ENCODE results near the gene CHP1. TPM values are rescaled to one million over a fixed set of nuclear protein-coding genes. Genes with fewer than 3 reads are reported as not detected.
"Not testable (repeated sequence)": the region's sequence is repeated elsewhere in the genome, so short reads cannot be mapped to it uniquely, and the experiment has no call there.

CHP1 gene
- total RNA-seq, 1 experiment from 2014 or later: 76.5 TPM

DNA sequence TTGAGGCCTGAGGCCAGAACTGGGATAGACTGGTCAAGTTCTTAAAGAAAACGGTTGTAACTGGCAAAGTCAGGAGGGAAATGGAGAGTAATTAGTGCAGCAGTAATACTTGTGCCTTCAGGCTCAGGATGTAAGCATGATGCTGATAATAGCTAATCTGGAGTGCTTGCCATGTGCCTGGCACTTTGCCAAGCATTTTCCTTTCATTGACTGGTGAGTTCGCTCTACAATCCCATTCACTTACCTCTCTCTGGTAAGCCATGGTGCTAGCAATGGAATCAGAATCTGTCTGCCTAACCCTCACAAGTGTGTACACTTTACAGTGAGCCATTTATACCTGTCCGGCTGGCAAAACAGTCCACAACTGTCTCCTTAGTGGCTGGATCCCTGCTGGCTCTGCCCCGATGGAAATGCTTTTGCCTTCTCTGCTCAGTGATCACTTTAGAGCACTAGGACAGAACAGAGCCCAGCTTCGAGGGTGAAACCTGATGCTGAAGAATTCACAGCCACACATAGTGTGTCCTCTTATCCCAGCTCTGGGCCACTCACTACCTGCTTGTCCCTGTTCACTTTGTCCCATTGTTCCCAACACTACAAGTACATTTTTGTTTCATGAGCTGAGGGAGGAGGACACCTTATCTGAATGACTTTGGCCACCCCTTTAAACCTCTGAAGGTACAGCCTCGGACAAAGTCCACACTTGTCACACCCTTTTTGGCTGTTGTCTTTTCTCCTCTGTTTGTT, 10.3 kb downstream of the CHP1 start (continued):
- TF ChIP-seq, protein P1, sequence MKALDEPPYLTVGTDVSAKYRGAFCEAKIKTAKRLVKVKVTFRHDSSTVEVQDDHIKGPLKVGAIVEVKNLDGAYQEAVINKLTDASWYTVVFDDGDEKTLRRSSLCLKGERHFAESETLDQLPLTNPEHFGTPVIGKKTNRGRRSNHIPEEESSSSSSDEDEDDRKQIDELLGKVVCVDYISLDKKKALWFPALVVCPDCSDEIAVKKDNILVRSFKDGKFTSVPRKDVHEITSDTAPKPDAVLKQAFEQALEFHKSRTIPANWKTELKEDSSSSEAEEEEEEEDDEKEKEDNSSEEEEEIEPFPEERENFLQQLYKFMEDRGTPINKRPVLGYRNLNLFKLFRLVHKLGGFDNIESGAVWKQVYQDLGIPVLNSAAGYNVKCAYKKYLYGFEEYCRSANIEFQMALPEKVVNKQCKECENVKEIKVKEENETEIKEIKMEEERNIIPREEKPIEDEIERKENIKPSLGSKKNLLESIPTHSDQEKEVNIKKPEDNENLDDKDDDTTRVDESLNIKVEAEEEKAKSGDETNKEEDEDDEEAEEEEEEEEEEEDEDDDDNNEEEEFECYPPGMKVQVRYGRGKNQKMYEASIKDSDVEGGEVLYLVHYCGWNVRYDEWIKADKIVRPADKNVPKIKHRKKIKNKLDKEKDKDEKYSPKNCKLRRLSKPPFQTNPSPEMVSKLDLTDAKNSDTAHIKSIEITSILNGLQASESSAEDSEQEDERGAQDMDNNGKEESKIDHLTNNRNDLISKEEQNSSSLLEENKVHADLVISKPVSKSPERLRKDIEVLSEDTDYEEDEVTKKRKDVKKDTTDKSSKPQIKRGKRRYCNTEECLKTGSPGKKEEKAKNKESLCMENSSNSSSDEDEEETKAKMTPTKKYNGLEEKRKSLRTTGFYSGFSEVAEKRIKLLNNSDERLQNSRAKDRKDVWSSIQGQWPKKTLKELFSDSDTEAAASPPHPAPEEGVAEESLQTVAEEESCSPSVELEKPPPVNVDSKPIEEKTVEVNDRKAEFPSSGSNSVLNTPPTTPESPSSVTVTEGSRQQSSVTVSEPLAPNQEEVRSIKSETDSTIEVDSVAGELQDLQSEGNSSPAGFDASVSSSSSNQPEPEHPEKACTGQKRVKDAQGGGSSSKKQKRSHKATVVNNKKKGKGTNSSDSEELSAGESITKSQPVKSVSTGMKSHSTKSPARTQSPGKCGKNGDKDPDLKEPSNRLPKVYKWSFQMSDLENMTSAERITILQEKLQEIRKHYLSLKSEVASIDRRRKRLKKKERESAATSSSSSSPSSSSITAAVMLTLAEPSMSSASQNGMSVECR (CRISPR knock-in tag; IDR thresholded peaks at IDR 0.05; ENCODE audit: borderline replicate concordance): no peak
- TF ChIP-seq CBFB (CRISPR knock-in tag; IDR thresholded peaks at IDR 0.05; ENCODE audit: low read depth): no peak
- TF ChIP-seq SOX15 (CRISPR knock-in tag; IDR thresholded peaks at IDR 0.05): no peak
- TF ChIP-seq MXD4 (CRISPR knock-in tag; IDR thresholded peaks at IDR 0.05; ENCODE audit: borderline replicate concordance): no peak
- TF ChIP-seq ZBTB21 (CRISPR knock-in tag; IDR thresholded peaks at IDR 0.05; ENCODE audit: borderline replicate concordance): no peak
- TF ChIP-seq, protein P2, sequence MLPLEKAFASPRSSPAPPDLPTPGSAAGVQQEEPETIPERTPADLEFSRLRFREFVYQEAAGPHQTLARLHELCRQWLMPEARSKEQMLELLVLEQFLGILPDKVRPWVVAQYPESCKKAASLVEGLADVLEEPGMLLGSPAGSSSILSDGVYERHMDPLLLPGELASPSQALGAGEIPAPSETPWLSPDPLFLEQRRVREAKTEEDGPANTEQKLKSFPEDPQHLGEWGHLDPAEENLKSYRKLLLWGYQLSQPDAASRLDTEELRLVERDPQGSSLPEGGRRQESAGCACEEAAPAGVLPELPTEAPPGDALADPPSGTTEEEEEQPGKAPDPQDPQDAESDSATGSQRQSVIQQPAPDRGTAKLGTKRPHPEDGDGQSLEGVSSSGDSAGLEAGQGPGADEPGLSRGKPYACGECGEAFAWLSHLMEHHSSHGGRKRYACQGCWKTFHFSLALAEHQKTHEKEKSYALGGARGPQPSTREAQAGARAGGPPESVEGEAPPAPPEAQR (CRISPR knock-in tag; IDR thresholded peaks at IDR 0.05): no peak
- TF ChIP-seq, protein P3, sequence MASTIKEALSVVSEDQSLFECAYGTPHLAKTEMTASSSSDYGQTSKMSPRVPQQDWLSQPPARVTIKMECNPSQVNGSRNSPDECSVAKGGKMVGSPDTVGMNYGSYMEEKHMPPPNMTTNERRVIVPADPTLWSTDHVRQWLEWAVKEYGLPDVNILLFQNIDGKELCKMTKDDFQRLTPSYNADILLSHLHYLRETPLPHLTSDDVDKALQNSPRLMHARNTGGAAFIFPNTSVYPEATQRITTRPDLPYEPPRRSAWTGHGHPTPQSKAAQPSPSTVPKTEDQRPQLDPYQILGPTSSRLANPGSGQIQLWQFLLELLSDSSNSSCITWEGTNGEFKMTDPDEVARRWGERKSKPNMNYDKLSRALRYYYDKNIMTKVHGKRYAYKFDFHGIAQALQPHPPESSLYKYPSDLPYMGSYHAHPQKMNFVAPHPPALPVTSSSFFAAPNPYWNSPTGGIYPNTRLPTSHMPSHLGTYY (CRISPR knock-in tag; IDR thresholded peaks at IDR 0.05): no peak
- TF ChIP-seq ZNF263 (CRISPR knock-in tag; IDR thresholded peaks at IDR 0.05; ENCODE audit: low read depth): no peak
- TF ChIP-seq, protein P4, sequence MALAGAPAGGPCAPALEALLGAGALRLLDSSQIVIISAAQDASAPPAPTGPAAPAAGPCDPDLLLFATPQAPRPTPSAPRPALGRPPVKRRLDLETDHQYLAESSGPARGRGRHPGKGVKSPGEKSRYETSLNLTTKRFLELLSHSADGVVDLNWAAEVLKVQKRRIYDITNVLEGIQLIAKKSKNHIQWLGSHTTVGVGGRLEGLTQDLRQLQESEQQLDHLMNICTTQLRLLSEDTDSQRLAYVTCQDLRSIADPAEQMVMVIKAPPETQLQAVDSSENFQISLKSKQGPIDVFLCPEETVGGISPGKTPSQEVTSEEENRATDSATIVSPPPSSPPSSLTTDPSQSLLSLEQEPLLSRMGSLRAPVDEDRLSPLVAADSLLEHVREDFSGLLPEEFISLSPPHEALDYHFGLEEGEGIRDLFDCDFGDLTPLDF (CRISPR knock-in tag; IDR thresholded peaks at IDR 0.05): no peak
- no peak for TF ChIP-seq IRF2 (CRISPR knock-in tag; IDR thresholded peaks at IDR 0.05; ENCODE audit: borderline replicate concordance, low read depth)
- no peak for TF ChIP-seq ZNF219 (CRISPR knock-in tag; IDR thresholded peaks at IDR 0.05; ENCODE audit: borderline replicate concordance)
- no peak for TF ChIP-seq TEAD1 (CRISPR knock-in tag; IDR thresholded peaks at IDR 0.05)

DNA sequence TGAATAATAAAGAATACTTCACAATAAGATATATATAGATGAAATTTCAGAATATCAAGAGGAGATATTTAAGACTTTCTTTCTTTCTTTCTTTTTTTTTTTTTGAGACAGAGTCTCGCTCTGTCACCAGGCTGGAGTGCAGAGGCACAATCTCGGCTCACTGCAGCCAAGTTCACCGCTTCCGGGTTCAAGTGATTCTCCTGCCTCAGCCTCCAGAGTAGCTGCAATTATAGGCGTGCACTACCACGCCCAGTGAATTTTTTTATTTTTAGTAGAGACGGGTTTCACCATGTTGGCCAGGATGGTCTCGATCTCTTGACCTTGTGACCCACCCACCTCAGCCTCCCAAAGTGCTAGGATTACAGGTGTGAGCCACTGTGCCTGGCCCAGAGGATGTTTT, 19.7 kb downstream of the CHP1 start:
- H3K4me3 Mint-ChIP-seq; DNase-seq (ENCODE audit: low spot score); ATAC-seq; H3K9me3 Mint-ChIP-seq; H3K4me1 Mint-ChIP-seq; POLR2A ChIA-PET; CTCF ChIA-PET; H3K27ac Mint-ChIP-seq; H3K27me3 Mint-ChIP-seq (ENCODE audit: low read depth): not testable (repeated sequence)
- H3K36me3 Mint-ChIP-seq: peaks cover 15% of the 10 kb centered on the region

DNA sequence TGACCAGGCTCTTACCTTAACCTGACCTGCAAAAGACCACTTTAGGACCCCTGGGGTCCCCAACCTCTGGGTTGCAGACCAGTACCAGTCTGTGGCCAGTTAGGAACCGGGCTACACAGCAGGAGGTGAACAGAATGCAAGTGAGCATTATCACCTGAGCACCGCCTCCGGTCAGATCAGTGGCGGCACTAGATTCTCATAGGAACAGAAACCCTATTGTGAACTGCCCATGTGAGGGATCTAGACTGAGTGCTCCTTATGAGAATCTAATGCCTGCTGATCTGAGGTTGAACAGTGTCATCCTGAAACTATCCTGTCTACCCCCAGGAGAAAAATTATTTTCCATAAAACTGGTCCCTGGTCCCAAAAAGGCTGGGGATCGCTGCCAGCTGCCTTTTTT, 20.3 kb downstream of the CHP1 start:
- ChIA-PET CTCF (no interaction called here), POLR2A (interaction anchor here (0.6 kb wide), 1 partner anchor 65 kb away, joined by 3 read pairs; no protein-coding TSS in a partner anchor)
- TF ChIP-seq JAZF1 (CRISPR knock-in tag; IDR thresholded peaks at IDR 0.05): no peak
- TF ChIP-seq, protein P3 (CRISPR knock-in tag; IDR thresholded peaks at IDR 0.05): no peak
- TF ChIP-seq, protein P5, sequence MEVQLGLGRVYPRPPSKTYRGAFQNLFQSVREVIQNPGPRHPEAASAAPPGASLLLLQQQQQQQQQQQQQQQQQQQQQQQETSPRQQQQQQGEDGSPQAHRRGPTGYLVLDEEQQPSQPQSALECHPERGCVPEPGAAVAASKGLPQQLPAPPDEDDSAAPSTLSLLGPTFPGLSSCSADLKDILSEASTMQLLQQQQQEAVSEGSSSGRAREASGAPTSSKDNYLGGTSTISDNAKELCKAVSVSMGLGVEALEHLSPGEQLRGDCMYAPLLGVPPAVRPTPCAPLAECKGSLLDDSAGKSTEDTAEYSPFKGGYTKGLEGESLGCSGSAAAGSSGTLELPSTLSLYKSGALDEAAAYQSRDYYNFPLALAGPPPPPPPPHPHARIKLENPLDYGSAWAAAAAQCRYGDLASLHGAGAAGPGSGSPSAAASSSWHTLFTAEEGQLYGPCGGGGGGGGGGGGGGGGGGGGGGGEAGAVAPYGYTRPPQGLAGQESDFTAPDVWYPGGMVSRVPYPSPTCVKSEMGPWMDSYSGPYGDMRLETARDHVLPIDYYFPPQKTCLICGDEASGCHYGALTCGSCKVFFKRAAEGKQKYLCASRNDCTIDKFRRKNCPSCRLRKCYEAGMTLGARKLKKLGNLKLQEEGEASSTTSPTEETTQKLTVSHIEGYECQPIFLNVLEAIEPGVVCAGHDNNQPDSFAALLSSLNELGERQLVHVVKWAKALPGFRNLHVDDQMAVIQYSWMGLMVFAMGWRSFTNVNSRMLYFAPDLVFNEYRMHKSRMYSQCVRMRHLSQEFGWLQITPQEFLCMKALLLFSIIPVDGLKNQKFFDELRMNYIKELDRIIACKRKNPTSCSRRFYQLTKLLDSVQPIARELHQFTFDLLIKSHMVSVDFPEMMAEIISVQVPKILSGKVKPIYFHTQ (CRISPR knock-in tag; IDR thresholded peaks at IDR 0.05): no peak
- no peak for TF ChIP-seq KAT7 (CRISPR knock-in tag; IDR thresholded peaks at IDR 0.05; ENCODE audit: borderline replicate concordance)
- no peak for TF ChIP-seq CREM (CRISPR knock-in tag; IDR thresholded peaks at IDR 0.05)
- no peak for TF ChIP-seq EMX1 (CRISPR knock-in tag; IDR thresholded peaks at IDR 0.05)
- Mint-ChIP-seq H3K36me3 (peaks cover 11% of the 10 kb centered on the region), H3K4me3 (no peak overlapping the region), H3K27me3 (ENCODE audit: low read depth) (no peaks in the 10 kb centered on the region), H3K9me3 (no peaks in the 10 kb centered on the region), H3K4me1 (no peaks in the 10 kb centered on the region), H3K27ac (no peak overlapping the region)
- ATAC-seq: no peak
- no peak for DNase-seq (ENCODE audit: low spot score)
